Activated CD8-positive, alpha-beta T cell treated with anti-CD3 and anti-CD28 coated beads, Interleukin-2, amount 10 ng/mL, durations not matched to agents 7 days and 5 days (primary cell): ENCODE measurements around the gene PARD3B. TPM values are rescaled to one million over a fixed set of nuclear protein-coding genes. Genes with fewer than 3 reads are reported as not detected.

Experiments
- ATAC-seq: fragments of 150-1000 bp; cut with Tn5 transposase; one replicate; pipeline ENCODE4 v1.10.0; 2021; ENCODE audit warnings: moderate library complexity
- CTCF ChIA-PET: fragments of 350-600 bp; sonication (Branson Sonifier 250); formaldehyde crosslinking; loops from one replicate; lab custom pipeline; 2021; ENCODE audit warnings: antibody characterized with exemption; lab: Charles Lee
- POLR2A ChIA-PET: fragments of 350-600 bp; sonication (Branson Sonifier 250); formaldehyde crosslinking; loops from one replicate; lab custom pipeline; 2021; ENCODE audit warnings: antibody characterized with exemption; lab: Charles Lee
- DNase-seq: peaks from one replicate; pipeline ENCODE4 v3.0.0-alpha.2; 2020
- H3K27ac Mint-ChIP-seq: one replicate; pipeline ENCODE4 v1.8.0; 2021; ENCODE audit warnings: mild to moderate bottlenecking, mixed read lengths
- H3K27me3 Mint-ChIP-seq: one replicate; pipeline ENCODE4 v1.8.0; 2021; ENCODE audit warnings: low read depth, mixed read lengths
- H3K36me3 Mint-ChIP-seq: one replicate; pipeline ENCODE4 v1.8.0; 2021; ENCODE audit warnings: low read depth, mixed read lengths
- H3K4me1 Mint-ChIP-seq: one replicate; pipeline ENCODE4 v1.8.0; 2021; ENCODE audit warnings: low read depth, mixed read lengths
- H3K4me3 Mint-ChIP-seq: one replicate; pipeline ENCODE4 v1.8.0; 2021; ENCODE audit warnings: mild to moderate bottlenecking, mixed read lengths
- H3K9me3 Mint-ChIP-seq: one replicate; pipeline ENCODE4 v1.8.0; 2022; ENCODE audit warnings: mixed read lengths; ENCODE audit not compliant: insufficient read depth
- total RNA-seq, 2 experiments: library from RNA; stranded (reverse); gene quantifications; one replicate each; pipeline ENCODE4 v1.2.3, GENCODE V29; 2021

Gene PARD3B
- total RNA-seq, 2 experiments from 2014 or later = 0.76 to 1.0 TPM

- POLR2A ChIA-PET = no interaction called here
- CTCF ChIA-PET = no interaction called here
- ATAC-seq = no peak
Measured at GRCh38 chr2:205235434-205235833, 690.2 kb downstream of the PARD3B start.

GRCh38 chr2:205237524-205237923 lies 692.2 kb downstream of the PARD3B start:
- Mint-ChIP-seq H3K4me1 (no peaks in the 10 kb centered on the region), H3K27me3 (no peaks in the 10 kb centered on the region), H3K9me3 (no peaks in the 10 kb centered on the region), H3K27ac (no peak overlapping the region), H3K4me3 (no peak overlapping the region), H3K36me3 (no peaks in the 10 kb centered on the region)
- ChIA-PET CTCF (interaction anchor here (0.9 kb wide), 1 partner anchor 67 kb away, joined by 3 read pairs; no protein-coding TSS in a partner anchor), POLR2A (no interaction called here)
- no peak for ATAC-seq
- no peak for DNase-seq

More at GRCh38 chr2:205235434-205235833, 690.2 kb downstream of the PARD3B start:
- Mint-ChIP-seq H3K4me1 (no peaks in the 10 kb centered on the region), H3K9me3 (no peaks in the 10 kb centered on the region), H3K27ac (no peak overlapping the region), H3K4me3 (no peak overlapping the region), H3K27me3 (no peaks in the 10 kb centered on the region), H3K36me3 (no peaks in the 10 kb centered on the region)
- DNase-seq = no peak

GRCh38 chr2:205245001-205245400 lies 699.7 kb downstream of the PARD3B start:
- ATAC-seq = no peak
- Mint-ChIP-seq H3K4me3 (no peak overlapping the region), H3K36me3 (no peaks in the 10 kb centered on the region), H3K4me1 (no peaks in the 10 kb centered on the region), H3K27ac (no peak overlapping the region), H3K9me3 (no peaks in the 10 kb centered on the region), H3K27me3 (no peaks in the 10 kb centered on the region)
- DNase-seq = no peak
- ChIA-PET POLR2A (no interaction called here), CTCF (no interaction called here)

GRCh38 chr2:205245652-205246051 lies 700.4 kb downstream of the PARD3B start:
- CTCF ChIA-PET = no interaction called here
- no peaks in the 10 kb centered on the region for H3K9me3 Mint-ChIP-seq
- no peak overlapping the region for H3K27ac Mint-ChIP-seq
- H3K4me3 Mint-ChIP-seq = no peak overlapping the region
- no peaks in the 10 kb centered on the region for H3K4me1 Mint-ChIP-seq
- no peaks in the 10 kb centered on the region for H3K27me3 Mint-ChIP-seq
- DNase-seq = no peak
- H3K36me3 Mint-ChIP-seq = no peaks in the 10 kb centered on the region
- no peak for ATAC-seq
- POLR2A ChIA-PET = interaction anchor here (0.9 kb wide), 1 partner anchor 60 kb away, joined by 3 read pairs; no protein-coding TSS in a partner anchor

- DNase-seq (no peak), ATAC-seq (no peak)
- H3K27ac Mint-ChIP-seq = no peak overlapping the region
- H3K36me3 Mint-ChIP-seq = no peaks in the 10 kb centered on the region
- peaks cover 3% of the 10 kb centered on the region for H3K27me3 Mint-ChIP-seq
- H3K4me1 Mint-ChIP-seq = no peaks in the 10 kb centered on the region
- H3K9me3 Mint-ChIP-seq = no peaks in the 10 kb centered on the region
- ChIA-PET POLR2A (no interaction called here), CTCF (no interaction called here)
- no peak overlapping the region for H3K4me3 Mint-ChIP-seq
Measured at GRCh38 chr2:205259121-205259520, 713.8 kb downstream of the PARD3B start.

GRCh38 chr2:205261516-205262020 lies 716.3 kb downstream of the PARD3B start:
- Mint-ChIP-seq H3K4me3 (no peak overlapping the region), H3K4me1 (no peaks in the 10 kb centered on the region), H3K36me3 (no peaks in the 10 kb centered on the region), H3K9me3 (no peaks in the 10 kb centered on the region), H3K27me3 (peaks cover 7% of the 10 kb centered on the region), H3K27ac (no peak overlapping the region)
- ChIA-PET CTCF (no interaction called here), POLR2A (no interaction called here)
- no peak for ATAC-seq
- DNase-seq = no peak

- Mint-ChIP-seq H3K27ac (no peak overlapping the region), H3K9me3 (no peaks in the 10 kb centered on the region), H3K27me3 (peaks cover 7% of the 10 kb centered on the region), H3K36me3 (no peaks in the 10 kb centered on the region), H3K4me1 (no peaks in the 10 kb centered on the region), H3K4me3 (no peak overlapping the region)
- POLR2A ChIA-PET = no interaction called here
- DNase-seq (no peak), ATAC-seq (no peak)
- CTCF ChIA-PET = no interaction called here
Measured at GRCh38 chr2:205267323-205267722, 722.0 kb downstream of the PARD3B start.

GRCh38 chr2:205270689-205271088 lies 725.4 kb downstream of the PARD3B start:
- Mint-ChIP-seq H3K9me3 (no peaks in the 10 kb centered on the region), H3K27ac (no peak overlapping the region), H3K36me3 (no peaks in the 10 kb centered on the region), H3K4me3 (no peak overlapping the region), H3K27me3 (peaks cover 3% of the 10 kb centered on the region), H3K4me1 (no peaks in the 10 kb centered on the region)
- no peak for ATAC-seq
- DNase-seq = no peak
- CTCF ChIA-PET = no interaction called here
- POLR2A ChIA-PET = no interaction called here

GRCh38 chr2:205273148-205273547 lies 727.9 kb downstream of the PARD3B start:
- Mint-ChIP-seq H3K9me3 (no peaks in the 10 kb centered on the region), H3K4me3 (no peak overlapping the region), H3K4me1 (no peaks in the 10 kb centered on the region), H3K27ac (no peak overlapping the region), H3K27me3 (no peaks in the 10 kb centered on the region), H3K36me3 (no peaks in the 10 kb centered on the region)
- DNase-seq = no peak
- ATAC-seq = no peak
- CTCF ChIA-PET = no interaction called here
- POLR2A ChIA-PET = no interaction called here

GRCh38 chr2:205273627-205274026 lies 728.4 kb downstream of the PARD3B start:
- POLR2A ChIA-PET = no interaction called here
- no peaks in the 10 kb centered on the region for H3K4me1 Mint-ChIP-seq
- no peak overlapping the region for H3K4me3 Mint-ChIP-seq
- CTCF ChIA-PET = no interaction called here
- no peaks in the 10 kb centered on the region for H3K27me3 Mint-ChIP-seq
- H3K27ac Mint-ChIP-seq = no peak overlapping the region
- no peaks in the 10 kb centered on the region for H3K36me3 Mint-ChIP-seq
- DNase-seq = no peak
- ATAC-seq = no peak
- no peaks in the 10 kb centered on the region for H3K9me3 Mint-ChIP-seq

GRCh38 chr2:205274801-205275200 lies 729.5 kb downstream of the PARD3B start:
- ChIA-PET CTCF (no interaction called here), POLR2A (no interaction called here)
- Mint-ChIP-seq H3K9me3 (no peaks in the 10 kb centered on the region), H3K27me3 (peaks cover 4% of the 10 kb centered on the region), H3K4me3 (no peak overlapping the region), H3K27ac (no peak overlapping the region), H3K4me1 (no peaks in the 10 kb centered on the region), H3K36me3 (no peaks in the 10 kb centered on the region)
- no peak for ATAC-seq
- DNase-seq = no peak

GRCh38 chr2:205276116-205276777 lies 731.0 kb downstream of the PARD3B start:
- ChIA-PET POLR2A (no interaction called here), CTCF (no interaction called here)
- Mint-ChIP-seq H3K27ac (no peak overlapping the region), H3K4me3 (no peak overlapping the region), H3K36me3 (no peaks in the 10 kb centered on the region), H3K4me1 (no peaks in the 10 kb centered on the region), H3K27me3 (peaks cover 8% of the 10 kb centered on the region), H3K9me3 (no peaks in the 10 kb centered on the region)
- DNase-seq = no peak
- ATAC-seq = no peak
